ENCODE results near the gene ABHD16A. TPM values are rescaled to one million over a fixed set of nuclear protein-coding genes. Genes with fewer than 3 reads are reported as not detected.

The ABHD16A gene
- total RNA-seq, 4 donors from 2014 or later = 47.3 to 81.4 (median 71.7) TPM

GRCh38 chr6:31665501-31666336 lies 37.4 kb downstream of the ABHD16A start, which contains the start of gene CSNK2B:
Gene CSNK2B (plus strand): TSS chr6:31666080. CDS start chr6:31666832, 752 bp downstream.
- H3K4me3 ChIP-seq (replicated peaks in 1 of 3) = peak within 1 kb of the TSS; percentile 86 to 99 (median 94)
- H3K4me1 ChIP-seq = peaks cover 29 to 31% of the 10 kb centered on the region in 2 donors
- peak; percentile 99 for DNase-seq
- no peaks in the 10 kb centered on the region for H3K27me3 ChIP-seq
- intact Hi-C loops (cut with DNase I) = no loop called here
- H3K27ac ChIP-seq = peak within 1 kb of the TSS; percentile 78 to 92 (median 91)
- WGBS, 2 donors = 1% methylated on average over 45 to 50 of the region's 63 CpGs
- peak; percentile 53 to 81 for TF ChIP-seq POLR2A (IDR thresholded peaks at IDR 0.05)
- no peak for TF ChIP-seq CTCF (IDR thresholded peaks at IDR 0.05)
- H3K36me3 ChIP-seq = peaks cover 35 to 44% of the 10 kb centered on the region in 2 donors
- H3K9me3 ChIP-seq = no peaks in the 10 kb centered on the region

GRCh38 chr6:31664790-31665500 lies 38.2 kb downstream of the ABHD16A start, which contains the start of gene GPANK1:
Gene GPANK1 (minus strand): TSS chr6:31664997. CDS start chr6:31664478, 519 bp downstream.
- peak in 1 of 2 donors; percentile 68 for TF ChIP-seq POLR2A (IDR thresholded peaks at IDR 0.05)
- no peak for TF ChIP-seq CTCF (IDR thresholded peaks at IDR 0.05)
- WGBS, 2 donors = 0 to 1% methylated on average over 35 to 39 of the region's 39 CpGs
- Histone ChIP-seq H3K4me3 (replicated peaks in 1 of 3) (peak within 1 kb of the TSS; percentile 86 to 99 (median 94)), H3K27ac (peak within 1 kb of the TSS; percentile 66 to 92 (median 91)), H3K4me1 (peaks cover 30 to 31% of the 10 kb centered on the region in 2 donors), H3K9me3 (no peaks in the 10 kb centered on the region), H3K27me3 (no peaks in the 10 kb centered on the region), H3K36me3 (peaks cover 28 to 37% of the 10 kb centered on the region in 2 donors)
- DNase-seq = peak; percentile 93
- intact Hi-C loops (cut with DNase I) = no loop called here

GRCh38 chr6:31663961-31664789 lies 38.9 kb downstream of the ABHD16A start:
- H3K4me3 ChIP-seq (replicated peaks in 1 of 3) = peak overlapping the region; percentile 31 to 86 (median 52)
- H3K9me3 ChIP-seq = no peaks in the 10 kb centered on the region
- H3K36me3 ChIP-seq = peaks cover 22 to 29% of the 10 kb centered on the region in 2 donors
- 22 to 27% methylated on average over 17 of the region's 17 CpGs for WGBS, 2 donors
- H3K27me3 ChIP-seq = no peaks in the 10 kb centered on the region
- intact Hi-C loops (cut with DNase I) = no loop called here
- H3K27ac ChIP-seq = peak overlapping the region; percentile 66 to 92 (median 91)
- DNase-seq = peak; percentile 8 to 18
- TF ChIP-seq CTCF (IDR thresholded peaks at IDR 0.05) (no peak), POLR2A (IDR thresholded peaks at IDR 0.05) (no peak)
- H3K4me1 ChIP-seq = peaks cover 35 to 37% of the 10 kb centered on the region in 2 donors

GRCh38 chr6:31663126-31663960 lies 39.8 kb downstream of the ABHD16A start:
- H3K4me1 ChIP-seq = peaks cover 43 to 46% of the 10 kb centered on the region in 2 donors
- intact Hi-C loops (cut with DNase I) = no loop called here

More at GRCh38 chr6:31663126-31663960, 39.8 kb downstream of the ABHD16A start:
- Histone ChIP-seq H3K4me3 (replicated peaks in 1 of 3) (peak overlapping the region in 1 of 3 donors; percentile 86), H3K27ac (peak overlapping the region; percentile 66 to 92 (median 91)), H3K36me3 (peaks cover 14 to 21% of the 10 kb centered on the region in 2 donors), H3K9me3 (no peaks in the 10 kb centered on the region), H3K27me3 (no peaks in the 10 kb centered on the region)
- 70 to 76% methylated on average over 8 to 9 of the region's 9 CpGs for WGBS, 2 donors
- TF ChIP-seq CTCF (IDR thresholded peaks at IDR 0.05) = no peak
- no peak for TF ChIP-seq POLR2A (IDR thresholded peaks at IDR 0.05)
- no peak for DNase-seq
